Mammary epithelial cell (primary cell): Measurements from ENCODE around the gene TUSC2.

ENCODE experiments used
- CTCF ChIP-seq, 2 donors: IDR thresholded peaks in 1 of 2; conservative IDR thresholded peaks in 1 of 2; 2 replicates each; pipeline ENCODE4 v1.5.1; 2011 to 2012; ENCODE audit warnings: inconsistent platforms in 2 of 2, low read length in 2 of 2, mild to moderate bottlenecking in 2 of 2, control low read depth in 1 of 2, low read depth in 1 of 2; ENCODE audit not compliant: insufficient read depth in 1 of 2; ENCODE audit errors: extremely low read depth in 1 of 2
- EZH2 ChIP-seq: IDR thresholded peaks from 2 replicates; pipeline ENCODE4 v1.6.1; 2012; ENCODE audit warnings: low read length, inconsistent platforms, borderline replicate concordance

- TF ChIP-seq CTCF (conservative IDR thresholded peaks at IDR 0.05 in 1 of 2, IDR thresholded peaks at IDR 0.05 in 1 of 2; ENCODE audit: extremely low read depth in 1 of 2, insufficient read depth in 1 of 2, low read depth in 1 of 2, low read length in 2 of 2) = no peak
- TF ChIP-seq EZH2 = no peak
Measured at GRCh38 chr3:50299638-50299928, 28.4 kb downstream of the TUSC2 start.
